ENCODE data around the gene A3GALT2.

- no peak for TF ChIP-seq CTCF (IDR thresholded peaks at IDR 0.05)
- TF ChIP-seq EZH2 (IDR thresholded peaks at IDR 0.05; ENCODE audit: borderline replicate concordance, insufficient read depth, low read depth, low read length, poor library complexity, severe bottlenecking): no peak
Observed at GRCh38 chr1:33282791-33283190, 38.1 kb downstream of the A3GALT2 start.
